Lung (tissue), 12 donors: ENCODE results near the gene RGS3. TPM values are rescaled to one million over a fixed set of nuclear protein-coding genes. Genes with fewer than 3 reads are reported as not detected.

Experiments used
- ATAC-seq: fragments of 200-7000 bp; cut with Tn5 transposase; one replicate; pipeline ENCODE4 v1.9.1; 2020; ENCODE audit warnings: moderate number of reproducible peaks; ENCODE audit not compliant: insufficient read depth, low FRiP score
- DNase-seq, 3 donors: peaks; one replicate each; pipeline ENCODE4 v3.0.0-alpha.2; 2013 to 2017
- H3K27ac ChIP-seq, 2 donors: one replicate each; pipeline ENCODE4 v1.5.1; 2013; ENCODE audit warnings: mild to moderate bottlenecking in 2 of 2, moderate library complexity in 2 of 2, control low read depth in 1 of 2, inconsistent platforms in 1 of 2, low read depth in 1 of 2, low read length in 1 of 2
- H3K27me3 ChIP-seq, 3 donors: one replicate each; pipeline ENCODE4 v1.5.1; 2013; ENCODE audit warnings: low read length in 2 of 3; ENCODE audit not compliant: control insufficient read depth in 3 of 3, insufficient read depth in 3 of 3
- H3K36me3 ChIP-seq, 4 donors: one replicate each; pipeline ENCODE4 v1.5.1; 2013; ENCODE audit warnings: low read length in 4 of 4, mild to moderate bottlenecking in 1 of 4, moderate library complexity in 1 of 4; ENCODE audit not compliant: control insufficient read depth in 4 of 4, insufficient read depth in 4 of 4
- H3K4me1 ChIP-seq, 5 donors: one replicate each; pipeline ENCODE4 v1.5.1; 2013; ENCODE audit warnings: low read length in 5 of 5, mild to moderate bottlenecking in 2 of 5, moderate library complexity in 1 of 5; ENCODE audit not compliant: control insufficient read depth in 5 of 5, insufficient read depth in 5 of 5
- H3K4me3 ChIP-seq: one replicate; pipeline ENCODE4 v1.5.1; 2013; ENCODE audit warnings: mild to moderate bottlenecking, control low read depth, moderate library complexity
- H3K9ac ChIP-seq, 2 donors: one replicate each; pipeline ENCODE4 v1.5.1; 2013; ENCODE audit warnings: low read length in 2 of 2, control low read depth in 1 of 2; ENCODE audit not compliant: insufficient read depth in 1 of 2
- H3K9me3 ChIP-seq, 4 donors: one replicate each; pipeline ENCODE4 v1.5.1; 2013; ENCODE audit warnings: low read length in 3 of 4, mild to moderate bottlenecking in 1 of 4, moderate library complexity in 1 of 4; ENCODE audit not compliant: control insufficient read depth in 4 of 4, insufficient read depth in 3 of 4
- CTCF ChIP-seq: IDR thresholded peaks from 2 replicates; pipeline ENCODE4 v1.5.1; 2012; ENCODE audit warnings: mild to moderate bottlenecking; ENCODE audit errors: control extremely low read depth, extremely low read depth
- WGBS, 2 donors: extraction: QIAGEN DNeasy Blood & Tissue Kit; methylation state at CpG; one replicate each; pipeline ENCODE4 v1.1.7; 2013; 5-methylcytosine and 5-hydroxymethylcytosine counted together
- polyA plus RNA-seq, 2 donors: library from polyadenylated mRNA; stranded (reverse); fragments of 200-250 nt; gene quantifications; one replicate each; pipeline ENCODE4 v1.2.1, GENCODE V29; 2013
- total RNA-seq, 2 donors: library from RNA; depleted of rRNA in 1 of 2; stranded (reverse); fragments of >200 nt in 1 of 2; gene quantifications; one replicate each; pipeline ENCODE4 v1.2.1, GENCODE V29; 2014 to 2021
- donor health status: control.
- donor health status: control.
- donor health status: Bipolar disorder and iron deficiency.
- donor health status: healthy.
- donor health status: DM: yes; HTN: yes; CAD: no.

Gene RGS3
- total and polyA plus RNA-seq, 4 donors = 43.0 to 91.8 (median 73.9) TPM

GRCh38 chr9:113604393-113604792 is 140.9 kb downstream of the RGS3 start:
- Histone ChIP-seq H3K4me3 (no peak overlapping the region), H3K36me3 (peaks cover 0 to 2% (median 0%) of the 10 kb centered on the region in 4 donors), H3K27ac (no peak overlapping the region), H3K9ac (no peak overlapping the region), H3K9me3 (no peaks in the 10 kb centered on the region), H3K27me3 (no peaks in the 10 kb centered on the region), H3K4me1 (peaks cover 0 to 50% (median 17%) of the 10 kb centered on the region in 5 donors)
- DNase-seq = no peak
- TF ChIP-seq CTCF = no peak
- ATAC-seq = no peak
- 86% methylated on average over 3 of the region's 3 CpGs for WGBS, 2 donors

- DNase-seq = peak in 2 of 3 donors; percentile 60 to 81
- WGBS, 2 donors = 85 to 90% methylated on average over 6 of the region's 6 CpGs
- TF ChIP-seq CTCF = no peak
- Histone ChIP-seq H3K4me3 (no peak overlapping the region), H3K4me1 (peaks cover 0 to 41% (median 22%) of the 10 kb centered on the region in 5 donors), H3K9me3 (no peaks in the 10 kb centered on the region), H3K36me3 (no peaks in the 10 kb centered on the region), H3K27ac (no peak overlapping the region), H3K9ac (no peak overlapping the region), H3K27me3 (no peaks in the 10 kb centered on the region)
- no peak for ATAC-seq
These were observed 143.0 kb downstream of the RGS3 start for GRCh38 chr9:113606510-113606909.

GRCh38 chr9:113608082-113608685 is 144.7 kb downstream of the RGS3 start:
- H3K4me1 ChIP-seq = peaks cover 0 to 24% (median 19%) of the 10 kb centered on the region in 5 donors
- no peak for TF ChIP-seq CTCF
- no peak for DNase-seq
- no peaks in the 10 kb centered on the region for H3K36me3 ChIP-seq
- H3K4me3 ChIP-seq = no peak overlapping the region
- H3K27me3 ChIP-seq = no peaks in the 10 kb centered on the region
- H3K27ac ChIP-seq = no peak overlapping the region
- no peak overlapping the region for H3K9ac ChIP-seq
- ATAC-seq = no peak
- no peaks in the 10 kb centered on the region for H3K9me3 ChIP-seq
- WGBS, 2 donors = 95% methylated on average over 9 of the region's 9 CpGs
